GM12875 (cell line): ENCODE results near the gene PRKD1.

Experiments used
- H3K4me3 ChIP-seq: one replicate; pipeline ENCODE4 v1.5.1; 2011; ENCODE audit warnings: low read depth, low read length, control low read depth
- TF ChIP-seq, protein P1 (sequence below): IDR thresholded peaks from 2 replicates; pipeline ENCODE4 v1.5.1; 2011; ENCODE audit warnings: low read depth, mild to moderate bottlenecking, control low read depth, inconsistent platforms, low read length, moderate library complexity, borderline replicate concordance; ENCODE audit not compliant: insufficient read depth

Gene PRKD1

DNA sequence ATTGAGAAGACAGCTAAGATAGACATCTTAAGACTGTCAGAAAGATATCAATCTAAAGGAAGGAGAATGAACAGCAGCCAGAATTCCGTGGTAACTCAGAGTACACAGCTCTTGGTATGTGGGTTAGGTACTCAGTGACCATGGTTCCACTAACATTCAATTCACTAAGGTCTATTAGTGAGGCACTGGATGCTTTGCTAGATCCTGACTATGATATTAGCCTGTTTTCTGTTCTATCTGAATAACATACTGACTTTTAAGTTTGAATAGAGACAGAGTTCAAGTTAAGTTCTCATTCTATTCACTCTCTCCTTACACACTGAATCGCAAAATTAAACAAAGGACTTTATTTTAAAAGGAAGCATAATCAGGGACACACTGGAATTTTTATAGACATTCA is 106.4 kb downstream of the PRKD1 start:
- no peak overlapping the region for H3K4me3 ChIP-seq
- TF ChIP-seq, protein P1, sequence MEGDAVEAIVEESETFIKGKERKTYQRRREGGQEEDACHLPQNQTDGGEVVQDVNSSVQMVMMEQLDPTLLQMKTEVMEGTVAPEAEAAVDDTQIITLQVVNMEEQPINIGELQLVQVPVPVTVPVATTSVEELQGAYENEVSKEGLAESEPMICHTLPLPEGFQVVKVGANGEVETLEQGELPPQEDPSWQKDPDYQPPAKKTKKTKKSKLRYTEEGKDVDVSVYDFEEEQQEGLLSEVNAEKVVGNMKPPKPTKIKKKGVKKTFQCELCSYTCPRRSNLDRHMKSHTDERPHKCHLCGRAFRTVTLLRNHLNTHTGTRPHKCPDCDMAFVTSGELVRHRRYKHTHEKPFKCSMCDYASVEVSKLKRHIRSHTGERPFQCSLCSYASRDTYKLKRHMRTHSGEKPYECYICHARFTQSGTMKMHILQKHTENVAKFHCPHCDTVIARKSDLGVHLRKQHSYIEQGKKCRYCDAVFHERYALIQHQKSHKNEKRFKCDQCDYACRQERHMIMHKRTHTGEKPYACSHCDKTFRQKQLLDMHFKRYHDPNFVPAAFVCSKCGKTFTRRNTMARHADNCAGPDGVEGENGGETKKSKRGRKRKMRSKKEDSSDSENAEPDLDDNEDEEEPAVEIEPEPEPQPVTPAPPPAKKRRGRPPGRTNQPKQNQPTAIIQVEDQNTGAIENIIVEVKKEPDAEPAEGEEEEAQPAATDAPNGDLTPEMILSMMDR = no peak

DNA sequence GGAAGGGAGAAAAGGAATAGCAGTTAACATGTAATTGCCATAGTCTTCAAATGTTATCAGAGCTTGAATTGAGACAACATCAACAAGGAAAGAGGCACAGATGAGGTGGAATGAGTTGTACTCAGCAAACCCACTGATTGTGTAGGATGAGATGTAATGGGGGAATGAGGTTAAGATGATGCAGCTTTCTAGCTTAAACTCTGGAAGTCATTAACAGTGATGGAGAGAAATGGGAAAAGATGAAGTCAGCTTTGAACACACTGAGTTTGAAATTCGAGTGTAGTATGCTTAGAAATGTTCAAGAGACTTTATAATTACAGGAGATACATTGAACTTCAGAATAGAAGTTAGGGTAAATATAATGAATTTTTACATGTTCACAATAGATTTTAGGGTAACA is 106.9 kb downstream of the PRKD1 start:
- no peak overlapping the region for H3K4me3 ChIP-seq
- TF ChIP-seq, protein P1 = no peak

DNA sequence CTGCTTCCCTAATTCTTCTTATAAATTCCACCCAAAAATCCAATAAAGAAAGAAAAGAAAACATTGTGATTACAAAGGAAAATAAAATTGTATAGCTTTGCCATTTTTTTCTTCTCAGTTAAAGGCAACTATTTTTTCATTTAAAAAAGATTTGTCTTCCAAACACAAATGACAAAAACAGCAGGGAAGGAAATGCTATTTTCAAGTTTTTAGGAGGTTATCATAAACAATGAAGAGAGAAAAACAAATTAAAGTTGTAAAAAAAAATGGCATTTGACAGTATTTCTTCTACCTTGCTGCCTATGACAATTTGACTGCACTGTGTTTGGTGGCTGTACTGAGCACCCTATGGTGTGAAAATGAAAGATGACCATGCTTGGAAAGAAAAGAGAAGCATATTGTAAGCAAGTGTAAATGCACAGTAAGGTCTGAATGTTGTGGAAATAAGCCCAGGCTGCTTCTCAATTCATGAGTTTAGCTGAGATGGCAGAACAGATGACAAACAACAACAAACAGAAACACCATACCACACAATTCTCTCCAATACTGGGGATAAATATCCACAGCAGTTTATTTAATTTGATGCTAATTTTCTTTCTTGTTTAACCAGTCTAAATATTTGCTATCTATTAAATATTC is 109.8 kb downstream of the PRKD1 start:
- TF ChIP-seq, protein P1 = no peak
- no peak overlapping the region for H3K4me3 ChIP-seq

DNA sequence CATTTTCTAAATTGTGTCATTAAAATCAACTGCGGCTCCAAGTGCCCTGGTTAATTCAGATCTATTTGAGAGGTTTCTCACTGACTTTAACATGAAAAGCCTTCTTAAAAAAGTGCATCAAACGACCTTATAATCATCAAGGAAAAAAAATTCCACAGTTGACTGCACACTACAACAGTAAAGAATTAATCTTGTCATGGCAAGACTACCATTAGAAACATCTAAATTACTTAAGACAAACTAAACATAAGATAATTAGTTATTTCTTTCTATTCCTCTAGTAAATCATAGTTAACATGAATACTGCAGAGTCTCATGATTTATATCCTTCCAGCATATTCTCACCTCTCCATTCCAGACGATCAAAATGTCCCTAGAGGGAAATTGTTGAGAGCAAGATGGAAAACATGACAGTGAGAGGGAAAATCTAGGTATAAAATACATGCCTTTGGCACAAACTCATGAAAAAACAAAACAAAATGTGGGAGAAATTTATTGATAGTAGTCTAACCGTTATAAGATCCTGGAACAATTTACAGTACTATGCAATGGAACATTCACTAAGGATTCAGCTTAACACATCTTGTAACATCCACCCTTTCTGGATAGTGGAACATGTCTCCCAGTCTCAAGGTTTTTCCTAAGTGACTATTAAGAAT is 112.5 kb downstream of the PRKD1 start:
- TF ChIP-seq, protein P1 = no peak
- no peak overlapping the region for H3K4me3 ChIP-seq

DNA sequence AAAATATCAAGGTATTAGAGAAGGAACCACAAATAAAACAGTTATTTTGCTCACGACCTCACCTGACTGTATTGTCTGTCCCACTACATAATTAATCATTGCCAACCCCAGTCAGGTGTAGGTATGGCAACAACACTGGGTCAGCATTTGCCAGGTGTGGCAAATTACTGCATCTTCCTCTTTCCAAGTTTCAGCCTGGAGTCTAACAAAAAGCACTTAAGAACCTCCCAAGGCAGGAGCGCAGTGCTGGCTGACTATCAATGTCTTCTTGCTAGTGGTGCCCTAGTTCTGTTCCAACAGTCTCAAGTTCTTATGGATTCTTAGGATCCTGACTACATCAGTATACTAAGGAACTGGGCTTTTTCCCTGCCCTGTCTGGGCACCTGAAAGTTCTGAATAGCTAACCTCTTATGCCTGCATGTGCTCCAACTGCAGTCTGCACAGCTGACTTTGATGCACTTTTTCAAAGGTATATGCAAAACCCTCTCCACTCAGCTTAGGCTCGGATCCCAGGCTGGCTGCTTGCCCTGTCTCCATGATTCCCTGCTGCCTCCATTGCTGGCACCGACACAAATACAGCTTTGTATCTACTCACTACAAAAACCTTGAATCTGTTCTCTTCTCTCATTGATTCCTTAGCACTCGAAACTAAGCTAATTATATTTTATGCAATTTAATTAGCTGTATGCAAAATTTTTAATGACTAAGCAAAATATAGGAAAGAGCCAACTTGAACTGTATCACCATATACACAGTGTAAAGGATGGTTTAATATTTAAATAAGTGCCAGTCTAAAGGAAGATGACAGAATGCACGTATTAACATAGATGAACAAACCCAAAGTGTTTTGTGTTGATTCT is 113.3 kb downstream of the PRKD1 start:
- no peak overlapping the region for H3K4me3 ChIP-seq
- TF ChIP-seq, protein P1 = no peak

DNA sequence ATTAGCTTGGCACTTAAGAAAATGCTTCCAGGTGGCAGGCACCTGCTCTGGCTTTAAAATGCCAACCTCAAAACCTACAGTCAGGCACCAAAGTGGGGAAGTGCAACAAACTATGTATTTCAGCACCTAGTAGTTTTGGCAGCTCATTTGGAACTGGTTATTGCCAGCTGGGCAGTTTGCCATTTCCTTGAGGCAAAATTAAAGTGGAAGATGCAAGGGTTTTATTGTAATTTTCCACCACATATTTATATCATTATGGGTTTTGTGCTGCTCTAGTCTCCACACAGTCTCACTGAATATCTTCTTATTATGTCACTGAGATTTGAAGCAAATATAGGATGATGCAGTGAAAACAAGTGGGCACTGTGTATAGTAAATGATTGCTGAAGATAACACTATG is 117.0 kb downstream of the PRKD1 start:
- TF ChIP-seq, protein P1 = no peak
- no peak overlapping the region for H3K4me3 ChIP-seq

DNA sequence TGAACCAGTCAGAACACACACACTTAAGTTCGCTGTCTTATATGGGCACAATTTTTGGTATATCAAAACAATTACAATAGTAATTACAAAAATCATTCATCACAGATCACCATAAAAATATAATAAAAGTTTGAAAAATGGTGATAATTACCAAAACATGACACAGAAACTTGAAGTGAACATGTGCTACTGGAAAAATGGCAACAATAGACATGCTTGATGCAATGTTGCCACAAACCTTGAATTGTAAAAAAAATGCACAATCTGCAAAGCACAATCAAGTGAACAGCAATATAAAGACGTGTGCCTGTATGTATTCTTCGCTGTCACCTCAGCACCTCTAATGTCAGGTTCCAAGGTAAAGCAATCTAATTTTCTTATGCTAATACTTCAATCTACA is 117.6 kb downstream of the PRKD1 start:
- TF ChIP-seq, protein P1 = no peak
- no peak overlapping the region for H3K4me3 ChIP-seq
